Amniotic stem cell (primary cell): Measurements from ENCODE around the gene RAD52.
"Not testable (repeated sequence)": the region's sequence is repeated elsewhere in the genome, so short reads cannot be mapped to it uniquely, and the experiment has no call there.

ENCODE experiments used
- DNase-seq: peaks from one replicate; lab custom pipeline; 2025; lab: John Stamatoyannopoulos, UW

RAD52 gene

GRCh38 chr12:967641-968040, 18.1 kb upstream of the RAD52 start:
- no peak for DNase-seq

GRCh38 chr12:966724-967123, 17.2 kb upstream of the RAD52 start:
- DNase-seq: no peak

GRCh38 chr12:958588-959123, 9.2 kb upstream of the RAD52 start:
- no peak for DNase-seq

- DNase-seq: no peak
These were observed 6.4 kb upstream of the RAD52 start for GRCh38 chr12:955939-956338.

- no peak for DNase-seq
These were observed 5.2 kb upstream of the RAD52 start for GRCh38 chr12:954741-955140.

DNA sequence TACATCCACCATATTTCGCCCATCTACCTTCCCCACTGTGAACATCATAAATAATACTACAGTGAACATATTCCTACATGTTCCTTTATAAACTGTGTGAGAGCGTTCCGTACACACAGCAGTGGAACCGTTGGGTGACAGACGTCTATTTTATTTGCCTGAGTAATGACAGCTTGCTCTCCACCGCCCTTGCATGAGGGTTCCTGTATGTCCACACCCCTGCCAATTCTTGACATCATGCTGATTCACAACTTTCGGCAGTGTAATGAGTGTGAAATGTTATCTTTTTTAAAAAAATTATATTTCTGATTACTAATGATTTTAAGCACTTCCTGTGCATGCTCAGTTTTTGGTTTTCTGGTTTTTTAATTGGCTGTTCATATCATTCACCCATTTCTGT, 4.3 kb upstream of the RAD52 start:
- DNase-seq: no peak

- no peak for DNase-seq
These were observed 1.7 kb upstream of the RAD52 start for GRCh38 chr12:951176-951575.

DNA sequence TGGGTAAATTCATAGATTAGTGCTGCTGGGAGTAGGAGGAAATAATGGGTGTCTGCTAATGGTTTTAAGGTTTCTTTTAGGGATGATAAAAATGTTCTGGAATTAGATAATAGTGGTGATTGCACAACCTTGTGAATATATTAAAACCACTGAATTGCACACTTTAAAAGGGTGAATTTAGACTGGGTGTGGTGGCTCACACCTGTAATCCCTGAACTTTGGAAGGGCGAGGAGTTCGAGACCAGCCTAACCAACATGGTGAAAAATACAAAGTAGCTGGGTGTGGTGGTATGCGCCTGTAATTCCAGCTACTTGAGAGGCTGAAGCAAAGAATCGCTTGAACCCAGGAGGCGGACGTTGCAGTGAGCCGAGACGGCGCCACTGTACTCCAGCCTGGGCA, 1.3 kb downstream of the RAD52 start:
- DNase-seq: no peak

GRCh38 chr12:946631-947030, 2.9 kb downstream of the RAD52 start:
- DNase-seq: no peak

- DNase-seq: no peak
These were observed 3.3 kb downstream of the RAD52 start for GRCh38 chr12:946212-946611.

DNA sequence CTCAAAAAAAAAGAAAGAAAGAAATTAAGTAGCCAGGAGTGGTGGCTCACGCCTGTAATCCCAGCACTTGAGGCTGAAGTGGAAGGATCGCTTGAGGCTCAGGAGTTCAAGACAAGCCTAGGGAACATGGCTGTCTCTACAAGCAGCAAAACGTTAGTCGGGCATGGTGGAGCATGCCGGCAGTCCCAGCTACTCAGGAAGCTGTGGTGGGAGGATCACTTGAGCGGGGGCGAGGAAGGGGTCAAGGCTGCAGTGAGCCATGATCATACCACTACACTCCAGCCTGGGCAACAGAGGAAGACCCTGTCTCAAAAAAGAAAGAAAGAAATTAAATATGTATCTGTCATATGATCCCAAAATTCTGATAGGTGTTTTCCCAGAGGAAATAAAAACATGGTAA, 5.3 kb downstream of the RAD52 start:
- DNase-seq: no peak

DNA sequence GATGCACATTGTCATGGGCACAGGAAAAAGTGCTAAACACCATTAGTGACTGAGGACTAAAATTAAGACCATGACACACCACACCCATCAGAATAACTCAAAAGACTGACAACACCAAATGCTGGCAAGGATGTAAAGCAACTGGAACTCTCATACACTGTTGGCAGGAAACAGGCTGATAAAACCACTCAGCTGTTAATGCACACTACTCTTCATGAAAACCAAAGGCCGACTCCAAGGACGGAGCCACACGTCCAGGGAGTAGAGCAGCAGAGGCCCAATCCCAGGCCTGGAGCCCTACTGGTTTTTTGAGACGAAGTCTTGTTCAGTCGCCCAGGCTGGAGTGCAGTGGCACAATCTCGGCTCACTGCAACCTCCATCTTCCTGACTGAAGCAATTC, 6.4 kb downstream of the RAD52 start:
- DNase-seq: no peak

DNA sequence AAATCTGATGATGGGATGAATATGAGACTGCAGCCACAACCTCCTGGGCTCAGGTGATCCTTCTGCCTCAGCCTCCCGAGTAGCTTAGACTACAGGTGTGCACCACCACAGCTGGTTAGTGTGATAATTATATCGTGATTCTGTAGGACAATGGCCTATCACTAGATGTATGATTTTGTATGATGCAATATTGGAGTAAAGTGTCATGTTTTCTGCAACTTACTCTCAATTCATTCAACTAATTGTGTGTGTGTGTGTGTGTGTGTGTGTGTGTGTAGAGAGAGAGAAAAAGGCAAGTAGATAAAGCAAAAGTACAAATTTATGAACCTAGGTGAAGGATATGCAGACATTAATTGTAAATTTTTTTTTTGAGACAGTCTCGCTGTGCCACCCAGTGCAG, 10.7 kb downstream of the RAD52 start:
- no peak for DNase-seq

DNA sequence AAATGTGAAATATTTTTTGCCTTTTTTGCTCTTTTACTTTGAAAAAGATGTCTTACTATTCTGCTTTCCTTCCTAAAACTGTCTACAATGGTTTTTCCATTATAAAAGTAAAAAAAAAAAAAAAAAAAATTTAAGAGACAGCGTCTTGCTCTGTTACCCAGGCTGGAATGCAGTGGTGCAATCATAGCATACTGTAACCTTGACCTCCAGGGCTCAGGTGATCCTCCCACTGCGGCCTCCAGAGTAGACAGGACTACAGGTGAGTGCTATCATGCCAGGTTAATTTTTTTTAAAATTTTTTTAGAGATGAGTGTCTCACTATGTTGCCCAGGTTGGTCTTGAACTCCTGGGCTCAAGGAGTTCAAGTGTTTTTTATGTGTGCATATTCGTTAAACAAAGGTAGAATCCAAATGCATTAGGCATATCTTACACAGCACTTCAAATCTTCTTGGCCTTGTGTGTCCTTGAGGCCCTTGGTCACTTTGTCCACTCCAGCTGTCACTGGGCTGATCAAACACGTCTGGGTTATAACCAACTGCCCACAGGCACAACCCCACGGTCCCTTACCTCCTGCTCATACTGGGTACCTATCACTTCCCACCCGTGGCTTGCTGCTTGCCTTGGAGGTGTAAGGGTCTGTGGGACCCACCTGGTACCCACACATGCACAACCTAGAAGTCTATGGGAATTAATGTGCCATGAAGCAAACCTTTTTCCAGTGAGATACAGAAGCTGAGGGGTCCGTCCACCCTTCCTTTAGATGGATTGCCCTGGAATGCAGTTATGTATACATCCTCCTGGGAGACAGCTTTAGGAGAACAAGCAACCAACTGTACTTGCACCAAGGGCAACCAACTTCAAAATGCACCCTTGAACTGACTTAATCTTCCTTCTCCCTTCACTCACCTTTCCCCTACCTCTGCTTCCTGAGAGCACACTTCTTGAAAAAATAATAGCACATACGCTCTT, 12.8 kb downstream of the RAD52 start:
- DNase-seq: no peak

GRCh38 chr12:935891-936290, 13.6 kb downstream of the RAD52 start:
- not testable (repeated sequence) for DNase-seq

GRCh38 chr12:931591-931990, 17.9 kb downstream of the RAD52 start:
- DNase-seq: no peak

- DNase-seq: no peak
These were observed 18.4 kb downstream of the RAD52 start for GRCh38 chr12:931060-931459.

DNA sequence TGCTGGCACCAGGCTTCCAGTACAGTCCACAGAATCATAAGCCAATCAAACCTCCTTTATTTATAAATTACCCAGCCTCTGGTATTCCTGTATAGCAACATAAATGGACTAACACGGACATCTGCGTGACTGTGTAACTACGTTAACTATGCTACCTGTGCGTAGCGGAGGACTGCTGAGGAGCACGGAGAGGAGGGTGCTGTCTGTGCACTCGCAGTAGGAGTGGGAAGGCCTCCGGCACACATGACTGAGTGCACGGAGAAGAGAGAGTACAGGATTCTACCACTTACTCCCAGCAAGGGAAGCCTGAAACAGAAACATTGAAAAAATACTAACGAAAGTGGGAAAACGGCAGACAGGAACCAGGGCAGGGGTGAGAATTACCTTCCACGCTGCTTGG, 22.9 kb downstream of the RAD52 start:
- no peak for DNase-seq

- DNase-seq: no peak
These were observed 27.2 kb downstream of the RAD52 start for GRCh38 chr12:922285-922684.

DNA sequence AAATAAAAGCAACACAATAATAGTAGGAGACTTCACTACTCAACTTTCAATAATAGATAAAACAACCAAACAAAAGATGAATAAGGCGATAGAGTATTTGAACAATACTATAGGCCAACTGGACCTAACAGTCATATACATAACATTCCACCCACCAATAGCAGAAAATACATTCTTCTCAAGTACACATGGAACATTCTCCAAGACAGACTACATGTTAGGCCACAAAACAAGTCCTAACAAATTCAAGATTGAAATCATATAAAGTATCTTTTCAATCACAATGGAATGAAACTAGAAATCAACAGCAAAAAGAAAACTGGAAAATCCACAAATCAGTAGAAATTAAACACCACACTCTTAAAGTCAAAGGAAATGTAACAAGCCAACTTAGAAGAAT, 28.8 kb downstream of the RAD52 start:
- no peak for DNase-seq

DNA sequence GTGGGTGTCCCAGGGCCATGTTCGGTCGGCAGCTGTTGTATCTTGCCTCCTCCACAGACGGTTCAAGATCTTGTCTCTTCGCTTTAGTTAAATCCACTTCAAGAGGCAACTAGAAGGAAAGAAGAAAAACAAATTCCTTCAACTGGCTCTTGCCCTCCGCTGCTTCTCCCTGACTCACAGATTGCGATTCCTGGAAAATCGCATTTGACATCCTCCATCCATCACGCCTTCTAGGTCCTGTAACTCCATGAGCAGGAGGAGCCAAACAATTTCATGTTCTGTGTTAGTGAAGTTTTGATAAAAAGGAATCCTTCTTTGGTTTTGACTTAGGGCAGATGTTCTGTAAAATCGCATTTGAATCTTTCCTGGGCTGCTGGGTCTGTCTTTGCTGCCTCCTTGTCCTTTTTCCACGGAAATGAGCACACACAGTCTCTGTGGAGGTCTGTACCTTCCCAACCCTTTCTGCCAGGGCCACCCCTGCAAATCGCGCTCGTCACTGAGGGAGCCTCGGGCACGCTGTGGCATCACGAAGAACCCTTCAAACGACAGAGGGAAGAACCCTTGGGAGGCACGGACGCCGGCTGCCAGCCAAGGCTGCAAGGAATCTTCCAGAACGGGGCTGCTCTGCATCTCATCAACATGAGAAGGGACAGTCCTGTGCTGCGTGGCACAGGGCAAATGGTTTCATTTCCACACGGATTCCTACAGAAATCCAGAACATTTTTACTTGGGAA, 32.6 kb downstream of the RAD52 start:
- no peak for DNase-seq

- DNase-seq: no peak
These were observed 33.3 kb downstream of the RAD52 start for GRCh38 chr12:916240-916639.

- no peak for DNase-seq
These were observed 34.4 kb downstream of the RAD52 start for GRCh38 chr12:915090-915489.
